ENCODE measurements around the gene SCGB1C1.
"Not testable (repeated sequence)": the region's sequence is repeated elsewhere in the genome, so short reads cannot be mapped to it uniquely, and the experiment has no call there.

The SCGB1C1 gene

GRCh38 chr11:216081-216974, 23.4 kb downstream of the SCGB1C1 start:
- in situ Hi-C loops (cut with MboI; ENCODE audit: low sequenced_read_pairs), result no loop called here

- in situ Hi-C loops (cut with MboI; ENCODE audit: low sequenced_read_pairs), result no loop called here
Observed at GRCh38 chr11:217704-218103, 24.8 kb downstream of the SCGB1C1 start.

GRCh38 chr11:218815-219593, 26.1 kb downstream of the SCGB1C1 start:
- in situ Hi-C loops (cut with MboI; ENCODE audit: low sequenced_read_pairs), result no loop called here

DNA sequence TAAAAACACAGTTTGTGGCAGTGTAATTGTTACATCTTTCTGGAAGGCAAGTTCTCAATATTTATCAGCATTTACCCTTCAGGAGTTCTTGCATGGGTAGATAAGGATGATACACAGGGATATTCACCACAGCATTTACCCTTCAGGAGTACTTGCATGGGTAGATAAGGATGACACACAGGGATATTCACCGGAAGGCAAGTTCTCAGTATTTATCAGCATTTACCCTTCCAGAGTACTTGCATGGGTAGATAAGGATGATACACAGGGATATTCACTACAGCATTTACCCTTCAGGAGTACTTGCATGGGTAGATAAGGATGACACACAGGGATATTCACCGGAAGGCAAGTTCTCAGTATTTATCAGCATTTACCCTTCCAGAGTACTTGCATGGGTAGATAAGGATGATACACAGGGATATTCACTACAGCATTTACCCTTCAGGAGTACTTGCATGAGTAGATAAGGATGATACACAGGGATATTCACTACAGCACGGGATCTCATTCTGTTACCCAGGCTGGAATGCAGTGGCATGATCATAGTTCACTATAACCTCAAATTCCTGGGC, 27.9 kb downstream of the SCGB1C1 start:
- in situ Hi-C loops (cut with MboI; ENCODE audit: low sequenced_read_pairs), result not testable (repeated sequence)

GRCh38 chr11:221539-221938, 28.7 kb downstream of the SCGB1C1 start:
- in situ Hi-C loops (cut with MboI; ENCODE audit: low sequenced_read_pairs), result no loop called here

DNA sequence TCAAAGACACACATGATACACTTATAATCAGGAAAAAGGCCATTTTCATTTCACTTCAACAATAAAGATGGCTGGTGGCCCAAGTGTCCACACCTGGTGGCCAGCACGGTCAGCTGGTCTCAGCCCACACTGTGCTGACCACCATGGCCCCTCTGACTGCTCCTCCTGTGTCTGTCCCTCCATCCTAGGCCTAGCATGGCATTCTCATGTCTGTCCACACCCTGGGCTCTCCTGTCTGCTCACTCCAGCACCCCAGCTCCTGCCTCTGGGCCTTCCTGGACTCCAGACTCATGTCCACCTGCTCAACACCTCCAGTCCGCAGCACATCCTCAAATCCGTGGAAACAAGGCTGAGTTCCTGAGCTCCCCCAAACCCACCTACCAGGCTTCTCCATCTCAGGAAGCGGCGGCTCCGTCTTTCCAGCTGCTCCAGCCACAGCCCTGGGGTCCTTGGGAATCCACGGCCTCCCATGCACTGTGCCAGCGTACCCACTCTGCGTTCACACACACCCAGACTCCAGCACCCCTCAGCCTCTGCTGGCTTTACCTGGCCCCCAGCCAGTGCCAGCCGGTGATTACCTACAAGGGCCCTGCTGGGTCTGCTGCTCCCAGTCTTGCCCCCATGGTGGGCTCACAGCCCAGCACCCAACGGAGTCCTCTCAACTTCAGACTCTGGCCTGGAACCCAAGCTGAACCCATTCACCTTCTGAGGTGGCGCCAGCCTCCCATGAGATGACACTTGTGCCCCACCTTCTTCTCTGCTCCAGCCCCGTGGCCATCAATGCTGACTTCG, 29.3 kb downstream of the SCGB1C1 start:
- in situ Hi-C loops (cut with MboI; ENCODE audit: low sequenced_read_pairs), result no loop called here

DNA sequence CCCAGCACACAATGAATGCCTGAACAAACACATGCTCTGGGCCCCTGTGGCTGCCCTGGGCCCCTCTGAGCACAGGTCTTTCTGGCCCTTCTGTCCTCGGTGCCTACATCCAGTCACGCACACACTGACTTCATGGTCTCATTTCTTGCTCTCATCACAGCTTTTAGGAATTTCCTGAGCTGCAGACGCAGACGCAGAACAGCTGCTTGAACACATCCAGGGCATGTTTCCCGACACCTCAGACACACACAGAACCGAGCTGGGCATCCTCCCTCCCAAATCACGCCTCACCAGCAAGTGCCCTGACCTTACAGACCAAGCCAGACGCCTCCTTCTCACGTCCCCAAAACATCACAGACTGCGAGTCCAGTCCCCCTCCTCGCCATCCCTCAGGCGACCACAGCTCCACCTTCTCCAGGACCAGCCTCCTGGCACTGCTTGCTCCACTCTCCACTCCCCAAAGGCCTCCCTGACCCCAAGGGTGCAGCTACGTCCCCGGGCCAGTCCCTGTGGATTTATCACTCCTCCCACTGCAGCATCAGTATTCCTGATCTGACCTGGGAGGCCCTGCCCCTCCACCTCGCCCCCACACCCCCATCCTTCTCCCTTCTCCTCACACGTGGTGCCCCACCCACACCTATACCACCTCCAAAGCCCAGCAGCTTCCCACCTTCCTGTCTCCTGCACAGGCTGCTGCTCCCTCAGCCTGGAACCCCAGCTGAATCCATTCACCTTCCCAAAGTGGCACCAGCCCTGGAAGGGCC, 30.3 kb downstream of the SCGB1C1 start:
- in situ Hi-C loops (cut with MboI; ENCODE audit: low sequenced_read_pairs), result no loop called here

DNA sequence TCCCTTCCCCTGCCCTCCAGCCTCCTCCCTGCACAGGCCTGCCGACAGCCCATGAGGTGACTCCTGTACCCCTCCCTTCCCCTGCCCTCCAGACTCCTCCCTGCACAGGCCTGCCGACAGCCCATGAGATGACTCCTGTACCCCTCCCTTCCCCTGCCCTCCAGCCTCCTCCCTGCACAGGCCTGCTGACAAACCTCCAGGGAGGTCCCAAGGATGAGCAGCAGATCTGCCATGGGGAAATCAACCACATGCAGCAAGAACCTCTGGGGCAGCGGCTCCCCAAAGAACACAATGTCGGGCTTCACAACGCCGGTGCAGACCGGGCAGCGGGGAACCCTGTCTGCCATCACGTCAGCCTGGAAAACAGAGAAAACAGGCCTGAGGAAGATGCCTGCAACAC, 31.0 kb downstream of the SCGB1C1 start:
- in situ Hi-C loops (cut with MboI; ENCODE audit: low sequenced_read_pairs), result no loop called here

GRCh38 chr11:224424-224823, 31.5 kb downstream of the SCGB1C1 start:
- in situ Hi-C loops (cut with MboI; ENCODE audit: low sequenced_read_pairs), result no loop called here

DNA sequence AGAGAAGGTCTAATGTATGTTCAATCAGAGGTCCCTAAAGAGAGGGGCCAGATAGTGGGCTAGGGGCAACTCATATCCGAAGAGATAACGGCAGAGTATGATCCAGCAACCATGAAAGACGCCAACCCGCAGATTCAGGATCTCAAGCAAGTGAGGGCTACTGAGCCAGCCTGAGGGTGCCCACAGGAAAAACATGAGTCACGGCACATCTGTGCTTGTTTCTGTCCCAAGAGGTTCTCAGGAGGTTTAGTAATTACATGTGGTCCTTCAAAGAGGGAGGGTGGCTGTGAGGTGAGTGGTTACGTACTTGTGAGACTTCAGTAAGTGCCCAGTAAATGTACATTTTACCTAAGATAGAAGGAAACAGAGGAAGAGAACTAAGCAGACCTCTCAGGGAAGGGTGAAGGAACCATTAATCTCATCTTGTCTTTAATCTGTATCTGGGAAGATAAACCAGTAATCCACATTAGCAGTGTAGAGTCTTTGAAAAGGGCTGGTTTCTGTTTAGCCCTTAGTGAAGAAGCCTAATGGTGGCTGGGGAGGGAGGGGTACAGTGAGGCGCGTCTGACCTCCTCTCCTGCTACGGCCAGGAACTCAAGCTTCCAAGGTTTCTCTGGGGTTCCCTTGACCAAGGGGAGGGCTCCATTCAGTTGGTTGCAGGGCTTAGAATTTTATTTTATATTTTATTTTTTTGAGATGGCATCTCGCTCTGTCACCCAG, 33.0 kb downstream of the SCGB1C1 start:
- in situ Hi-C loops (cut with MboI; ENCODE audit: low sequenced_read_pairs), result no loop called here

- in situ Hi-C loops (cut with MboI; ENCODE audit: low sequenced_read_pairs), result no loop called here
Observed at GRCh38 chr11:227824-228379, 35.0 kb downstream of the SCGB1C1 start.

GRCh38 chr11:230431-230830, 37.6 kb downstream of the SCGB1C1 start:
- in situ Hi-C loops (cut with MboI; ENCODE audit: low sequenced_read_pairs), result no loop called here

GRCh38 chr11:232783-233565, 40.1 kb downstream of the SCGB1C1 start:
- in situ Hi-C loops (cut with MboI; ENCODE audit: low sequenced_read_pairs), result no loop called here

DNA sequence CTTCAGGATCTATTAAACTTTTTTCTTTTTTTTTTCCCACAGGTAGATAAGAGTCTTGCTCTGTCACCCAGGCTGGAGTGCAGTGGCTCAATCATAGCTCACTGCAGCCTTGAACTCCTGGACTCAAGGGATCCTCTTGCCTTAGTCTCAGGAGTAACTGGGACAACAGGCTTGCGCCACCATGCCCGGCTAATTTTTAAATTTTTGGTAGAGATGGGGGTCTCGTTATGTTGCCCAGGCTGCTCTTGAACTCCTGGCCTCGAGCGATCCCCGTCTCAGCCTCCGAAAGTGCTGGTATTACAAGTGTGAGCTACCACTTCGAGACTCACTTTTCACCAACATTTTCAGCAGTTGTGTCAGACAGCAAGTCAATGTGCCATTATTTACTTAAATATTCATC, 42.3 kb downstream of the SCGB1C1 start:
- in situ Hi-C loops (cut with MboI; ENCODE audit: low sequenced_read_pairs), result no loop called here

GRCh38 chr11:235609-235996, 42.7 kb downstream of the SCGB1C1 start:
- in situ Hi-C loops (cut with MboI; ENCODE audit: low sequenced_read_pairs), result no loop called here

- in situ Hi-C loops (cut with MboI; ENCODE audit: low sequenced_read_pairs), result no loop called here
Observed at GRCh38 chr11:235997-236773, 43.3 kb downstream of the SCGB1C1 start, which contains the start of gene SIRT3. SIRT3 (minus strand) TSS chr11:236342; CDS start chr11:236328, 14 bp downstream.

Measured in HL-60/S4 treated with phorbol 12-myristate 13-acetate at 8.2 ng/mL for 4 days and 3 days (cell line).